Measurements from ENCODE around the gene MRPL39.

MRPL39 gene

GRCh38 chr21:25536752-25537151 lies 70.5 kb downstream of the MRPL39 start:
- no peak for DNase-seq
- ATAC-seq = no peak

GRCh38 chr21:25535849-25536248 lies 71.4 kb downstream of the MRPL39 start:
- ATAC-seq (no peak), DNase-seq (no peak)

All from stimulated activated naive CD8-positive, alpha-beta T cell treated with anti-CD3 and anti-CD28 coated beads, Interleukin-15, Interleukin-2, amounts not matched to agents 100 U/mL and 50 U/mL, for 24 hours (primary cell).